Kidney glomerular epithelial cell (primary cell): ENCODE data around the gene FAM210B.
"Not testable (repeated sequence)": the region's sequence is repeated elsewhere in the genome, so short reads cannot be mapped to it uniquely, and the experiment has no call there.

Experiments used
- DNase-seq: peaks from one replicate; lab custom pipeline; 2025; lab: John Stamatoyannopoulos, UW

FAM210B gene

GRCh38 chr20:56392881-56393482, 34.2 kb downstream of the FAM210B start:
- no peak for DNase-seq

GRCh38 chr20:56393653-56394052, 34.9 kb downstream of the FAM210B start:
- no peak for DNase-seq

GRCh38 chr20:56395166-56395565, 36.4 kb downstream of the FAM210B start:
- no peak for DNase-seq

- peak; percentile 16 for DNase-seq
Observed at GRCh38 chr20:56400001-56400640, 41.3 kb downstream of the FAM210B start.

GRCh38 chr20:56403465-56403864, 44.7 kb downstream of the FAM210B start:
- no peak for DNase-seq

GRCh38 chr20:56405356-56405755, 46.6 kb downstream of the FAM210B start:
- not testable (repeated sequence) for DNase-seq

- no peak for DNase-seq
Observed at GRCh38 chr20:56406910-56407309, 48.1 kb downstream of the FAM210B start.

- DNase-seq = no peak
Observed at GRCh38 chr20:56409521-56409920, 50.7 kb downstream of the FAM210B start.

- no peak for DNase-seq
Observed at GRCh38 chr20:56409956-56410355, 51.2 kb downstream of the FAM210B start.

- not testable (repeated sequence) for DNase-seq
Observed at GRCh38 chr20:56411287-56411686, 52.5 kb downstream of the FAM210B start.

GRCh38 chr20:56411759-56412472, 53.1 kb downstream of the FAM210B start, which contains the start of gene CASS4:
Gene CASS4, plus strand, starts transcription at chr20:56412260. Its CDS starts 199 bp downstream, at chr20:56412459.
- DNase-seq = peak; percentile 72

- no peak for DNase-seq
Observed at GRCh38 chr20:56412473-56412790, 53.7 kb downstream of the FAM210B start.

GRCh38 chr20:56412949-56413348, 54.2 kb downstream of the FAM210B start:
- no peak for DNase-seq

- no peak for DNase-seq
Observed at GRCh38 chr20:56414842-56415765, 56.3 kb downstream of the FAM210B start.

GRCh38 chr20:56417402-56417801, 58.6 kb downstream of the FAM210B start:
- DNase-seq = no peak

- DNase-seq = no peak
Observed at GRCh38 chr20:56417911-56418310, 59.1 kb downstream of the FAM210B start.
